Tibial nerve (tissue), 4 donors: ENCODE data around the gene DEF6.

Experiments
- EP300 ChIP-seq, 2 donors: sonication (generic); formaldehyde crosslinking; IDR thresholded peaks; one replicate each; pipeline ENCODE4 v1.6.1; 2017; ENCODE audit warnings: antibody characterized with exemption in 2 of 2, mild to moderate bottlenecking in 1 of 2
- POLR2A ChIP-seq, 2 donors: fragments of 450-650 bp; IDR thresholded peaks; one replicate each; pipeline ENCODE4 v1.6.1; 2017; ENCODE audit warnings: antibody characterized with exemption in 2 of 2, mild to moderate bottlenecking in 2 of 2, moderate library complexity in 2 of 2
- TF ChIP-seq, protein P1 (sequence below), 5 experiments: fragments of 200-600 bp in 3 of 5; fragments of 450-650 bp in 2 of 5; sonication (generic) in 3 of 5; IDR thresholded peaks; one replicate each; pipeline ENCODE4 v1.5.1; 2016 to 2019; ENCODE audit warnings: antibody characterized with exemption in 5 of 5, mild to moderate bottlenecking in 3 of 5, moderate library complexity in 2 of 5

DNA sequence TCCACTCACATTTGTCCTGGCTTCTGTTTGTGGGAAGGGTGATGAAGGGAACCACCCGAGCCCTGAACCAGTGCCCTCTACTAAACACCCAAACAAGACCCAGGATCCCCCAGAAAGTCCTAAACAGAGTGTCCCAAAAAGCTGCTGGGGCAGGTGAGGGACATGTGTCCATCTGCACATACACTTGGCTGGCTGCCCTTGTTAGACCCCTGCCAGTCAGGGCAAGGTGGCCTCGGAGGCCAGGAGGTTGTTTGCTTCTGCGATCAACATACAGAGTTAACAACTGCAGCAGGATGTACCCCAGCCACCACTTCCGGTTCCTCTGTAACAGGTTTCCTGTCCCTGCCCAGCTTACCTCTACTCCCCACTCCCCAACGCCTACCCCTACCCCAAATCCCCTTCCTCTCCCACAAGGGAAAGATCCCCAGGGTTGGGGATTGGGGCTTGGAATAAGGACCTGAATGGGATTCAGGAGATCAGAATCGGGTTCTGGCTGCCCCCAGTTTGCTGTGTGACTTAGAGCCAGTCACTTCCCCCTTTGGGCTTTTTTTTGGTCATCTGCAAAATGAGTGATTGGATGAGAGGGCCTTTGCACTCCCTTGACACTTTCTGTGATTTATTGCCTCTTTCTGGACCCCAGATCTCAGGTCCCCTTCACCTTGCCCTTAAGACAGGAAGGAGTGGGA, 13.9 kb downstream of the DEF6 start:
- TF ChIP-seq, protein P1, sequence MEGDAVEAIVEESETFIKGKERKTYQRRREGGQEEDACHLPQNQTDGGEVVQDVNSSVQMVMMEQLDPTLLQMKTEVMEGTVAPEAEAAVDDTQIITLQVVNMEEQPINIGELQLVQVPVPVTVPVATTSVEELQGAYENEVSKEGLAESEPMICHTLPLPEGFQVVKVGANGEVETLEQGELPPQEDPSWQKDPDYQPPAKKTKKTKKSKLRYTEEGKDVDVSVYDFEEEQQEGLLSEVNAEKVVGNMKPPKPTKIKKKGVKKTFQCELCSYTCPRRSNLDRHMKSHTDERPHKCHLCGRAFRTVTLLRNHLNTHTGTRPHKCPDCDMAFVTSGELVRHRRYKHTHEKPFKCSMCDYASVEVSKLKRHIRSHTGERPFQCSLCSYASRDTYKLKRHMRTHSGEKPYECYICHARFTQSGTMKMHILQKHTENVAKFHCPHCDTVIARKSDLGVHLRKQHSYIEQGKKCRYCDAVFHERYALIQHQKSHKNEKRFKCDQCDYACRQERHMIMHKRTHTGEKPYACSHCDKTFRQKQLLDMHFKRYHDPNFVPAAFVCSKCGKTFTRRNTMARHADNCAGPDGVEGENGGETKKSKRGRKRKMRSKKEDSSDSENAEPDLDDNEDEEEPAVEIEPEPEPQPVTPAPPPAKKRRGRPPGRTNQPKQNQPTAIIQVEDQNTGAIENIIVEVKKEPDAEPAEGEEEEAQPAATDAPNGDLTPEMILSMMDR (IDR thresholded peaks at IDR 0.05) = no peak
- TF ChIP-seq POLR2A (IDR thresholded peaks at IDR 0.05) (no peak), EP300 (IDR thresholded peaks at IDR 0.05) (no peak)
